GM12878 (cell line): ENCODE results near the gene S100A7. TPM values are rescaled to one million over a fixed set of nuclear protein-coding genes. Genes with fewer than 3 reads are reported as not detected.

ENCODE experiments used
- ATAC-seq: fragments of 200-7000 bp; cut with Tn5 transposase; 3 replicates; pipeline ENCODE4 v1.9.1; 2020; ENCODE audit warnings: mild to moderate bottlenecking, moderate library complexity
- BruUV-seq: library from RNA; stranded (reverse); fragments of 400-500 nt; replicated peaks from 2 replicates; lab custom pipeline; 2021; lab: Mats Ljungman, UMichigan
- CTCF ChIA-PET: fragments of 300-600 bp; sonication (Branson Sonifier 250); formaldehyde crosslinking; extraction: SDS; loops from one replicate; lab custom pipeline; 2021; ENCODE audit warnings: inconsistent platforms; lab: Yijun Ruan, JAX
- POLR2A ChIA-PET: fragments of 350-600 bp; formaldehyde crosslinking; extraction: SDS; loops from one replicate; lab custom pipeline; 2021; ENCODE audit warnings: inconsistent platforms; lab: Charles Lee
- RAD21 ChIA-PET: fragments of 300-600 bp; sonication (Branson Sonifier 250); formaldehyde crosslinking; loops from one replicate; lab custom pipeline; 2023; ENCODE audit warnings: antibody characterized with exemption; ENCODE audit not compliant: unreplicated experiment; lab: Charles Lee
- SMC1A ChIA-PET: fragments of 300-600 bp; sonication (Branson Sonifier 250); formaldehyde crosslinking; loops from one replicate; lab custom pipeline; 2023; ENCODE audit not compliant: unreplicated experiment, uncharacterized antibody; lab: Charles Lee
- DNase-seq: peaks from one replicate; pipeline ENCODE4 v3.0.0-alpha.2; 2011; ENCODE audit warnings: low read depth, low spot score
- FAIRE-seq: peaks from 3 replicates; lab custom pipeline; 2011; peaks lifted over from hg19 to GRCh38; lab: Jason Lieb, UNC
- H2AFZ ChIP-seq: 2 replicates; pipeline ENCODE4 v1.6.0; 2011; ENCODE audit warnings: low read depth, low read length, control low read depth; ENCODE audit not compliant: control insufficient read depth
- H3K27ac ChIP-seq: 2 replicates; pipeline ENCODE4 v1.5.1; 2011; ENCODE audit warnings: control low read depth; ENCODE audit not compliant: control insufficient read depth, insufficient read depth
- H3K27me3 ChIP-seq, 2 experiments: replicated peaks in 1 of 2; 2 replicates each; pipeline versions ENCODE4 v1.6.0 to v1.6.1; 2011; ENCODE audit warnings: low read length in 1 of 2; ENCODE audit not compliant: control insufficient read depth in 2 of 2, insufficient read depth in 2 of 2
- H3K36me3 ChIP-seq, 2 experiments: 2 replicates each; pipeline ENCODE4 v1.5.1; 2011; ENCODE audit warnings: low read length in 1 of 2; ENCODE audit not compliant: control insufficient read depth in 2 of 2, insufficient read depth in 2 of 2
- H3K4me1 ChIP-seq: 2 replicates; pipeline ENCODE4 v1.6.1; 2011; ENCODE audit warnings: mild to moderate bottlenecking, low read length, moderate library complexity, mixed read lengths; ENCODE audit not compliant: control insufficient read depth, insufficient read depth
- H3K4me2 ChIP-seq: 2 replicates; pipeline ENCODE4 v1.6.0; 2011; ENCODE audit warnings: control low read depth; ENCODE audit not compliant: control insufficient read depth, insufficient read depth
- H3K4me3 ChIP-seq: fragments of 200-600 bp; sonication (generic); 2 replicates; pipeline ENCODE4 v1.5.1; 2016
- H3K79me2 ChIP-seq: 2 replicates; pipeline ENCODE4 v1.6.0; 2011; ENCODE audit warnings: low read length; ENCODE audit not compliant: control insufficient read depth, insufficient read depth
- H3K9ac ChIP-seq: 2 replicates; pipeline ENCODE4 v1.8.0; 2011; ENCODE audit warnings: low read length, control low read depth, mixed read lengths; ENCODE audit not compliant: control insufficient read depth, insufficient read depth
- H3K9me3 ChIP-seq: replicated peaks from 3 replicates; pipeline ENCODE4 v1.5.1; 2011; ENCODE audit warnings: mild to moderate bottlenecking, low read length; ENCODE audit not compliant: control insufficient read depth, insufficient read depth
- H4K20me1 ChIP-seq: 2 replicates; pipeline ENCODE4 v1.6.0; 2011; ENCODE audit not compliant: control insufficient read depth, insufficient read depth
- BMI1 ChIP-seq: fragments of 450-650 bp; IDR thresholded peaks from 2 replicates; pipeline ENCODE4 v1.6.1; 2016; ENCODE audit warnings: mild to moderate bottlenecking, moderate library complexity, borderline replicate concordance
- ESRRA ChIP-seq: IDR thresholded peaks from 2 replicates; pipeline ENCODE4 v1.6.1; 2012; ENCODE audit warnings: mild to moderate bottlenecking, low read length, improper control_type of control experiment
- MLLT1 ChIP-seq: fragments of 450-650 bp; IDR thresholded peaks from 2 replicates; pipeline ENCODE4 v1.6.1; 2016; ENCODE audit warnings: mild to moderate bottlenecking
- NR2C2 ChIP-seq: IDR thresholded peaks from 2 replicates; pipeline ENCODE4 v1.6.1; 2011; ENCODE audit warnings: borderline replicate concordance, low read depth; ENCODE audit not compliant: control insufficient read depth, insufficient read length
- NR2F1 ChIP-seq: fragments of 450-650 bp; conservative IDR thresholded peaks from 2 replicates; pipeline ENCODE4 v1.6.1; 2017; ENCODE audit warnings: mild to moderate bottlenecking
- SMAD1 ChIP-seq: fragments of 450-650 bp; IDR thresholded peaks from 2 replicates; pipeline ENCODE4 v1.6.1; 2018; ENCODE audit warnings: mild to moderate bottlenecking, low read depth; ENCODE audit not compliant: partially characterized antibody
- ZBED1 ChIP-seq: IDR thresholded peaks from 2 replicates; pipeline ENCODE4 v1.6.1; 2016; ENCODE audit warnings: borderline replicate concordance
- ZNF217 ChIP-seq: fragments of 450-650 bp; IDR thresholded peaks from 2 replicates; pipeline ENCODE4 v1.6.1; 2017; ENCODE audit warnings: antibody characterized with exemption, mild to moderate bottlenecking
- WGBS: methylation state at CpG from one replicate; pipeline ENCODE4 v1.1.6; 2016; ENCODE audit warnings: low lambda C conversion rate; ENCODE audit not compliant: insufficient replicate concordance, insufficient coverage; ENCODE audit errors: missing lambda C conversion rate; 5-methylcytosine and 5-hydroxymethylcytosine counted together
- in situ Hi-C: fragments of 300-500 bp; cut with MboI; formaldehyde crosslinking; loops from 9 replicates; pipeline ENCODE4 v1.14.3; 2018; ENCODE audit warnings: mixed read lengths
- intact Hi-C: fragments of 100-400 bp; cut with micrococcal nuclease; formaldehyde crosslinking; loops from one replicate; pipeline ENCODE4 v1.14.2; 2022; ENCODE audit not compliant: unreplicated experiment
- polyA plus RNA-seq, 11 experiments: library from polyadenylated mRNA; depleted of rRNA in 4 of 11; unstranded in 6 of 11; stranded (reverse) in 5 of 11; fragments of >200 nt; fragmentation: Nextera tagmentation in 4 of 11; fragmentation: Illumina TruSeq in 1 of 11; extraction: Ambion mirVana in 4 of 11; extraction: Trizol in 1 of 11; gene quantifications; 1 replicate in 1 of 11; 2 replicates in 10 of 11; pipeline versions ENCODE4 v1.2.1 to v1.2.3, GENCODE V29; 2011 to 2016; ENCODE audit warnings: inconsistent platforms in 2 of 11, missing spikeins in 2 of 11, low read depth in 1 of 11
- total RNA-seq, 4 experiments: library from RNA; depleted of rRNA in 3 of 4; stranded (reverse); fragments of >200 nt in 3 of 4; fragmentation: Illumina TruSeq in 1 of 4; extraction: Trizol in 1 of 4; gene quantifications; 2 replicates each; pipeline versions ENCODE4 v1.2.1 to v1.2.3, GENCODE V29; 2013 to 2021
- TF ChIP-seq, protein P1 (sequence below): IDR thresholded peaks from 2 replicates; pipeline ENCODE4 v1.6.1; 2012; ENCODE audit warnings: low read depth, low read length, improper control_type of control experiment
- TF ChIP-seq, protein P2 (sequence below): fragments of 450-650 bp; formaldehyde crosslinking; IDR thresholded peaks from 2 replicates; pipeline ENCODE4 v1.4.0; 2020; ENCODE audit warnings: mild to moderate bottlenecking, moderate library complexity
- TF ChIP-seq, protein P3 (sequence below): fragments of 450-650 bp; IDR thresholded peaks from 2 replicates; pipeline ENCODE4 v1.6.1; 2014; ENCODE audit warnings: mild to moderate bottlenecking

Gene S100A7
- total and polyA plus RNA-seq, 10 of the 15 experiments (the other 5 are each of a cell fraction or from before 2014, with no cell fraction given): not detected

DNA sequence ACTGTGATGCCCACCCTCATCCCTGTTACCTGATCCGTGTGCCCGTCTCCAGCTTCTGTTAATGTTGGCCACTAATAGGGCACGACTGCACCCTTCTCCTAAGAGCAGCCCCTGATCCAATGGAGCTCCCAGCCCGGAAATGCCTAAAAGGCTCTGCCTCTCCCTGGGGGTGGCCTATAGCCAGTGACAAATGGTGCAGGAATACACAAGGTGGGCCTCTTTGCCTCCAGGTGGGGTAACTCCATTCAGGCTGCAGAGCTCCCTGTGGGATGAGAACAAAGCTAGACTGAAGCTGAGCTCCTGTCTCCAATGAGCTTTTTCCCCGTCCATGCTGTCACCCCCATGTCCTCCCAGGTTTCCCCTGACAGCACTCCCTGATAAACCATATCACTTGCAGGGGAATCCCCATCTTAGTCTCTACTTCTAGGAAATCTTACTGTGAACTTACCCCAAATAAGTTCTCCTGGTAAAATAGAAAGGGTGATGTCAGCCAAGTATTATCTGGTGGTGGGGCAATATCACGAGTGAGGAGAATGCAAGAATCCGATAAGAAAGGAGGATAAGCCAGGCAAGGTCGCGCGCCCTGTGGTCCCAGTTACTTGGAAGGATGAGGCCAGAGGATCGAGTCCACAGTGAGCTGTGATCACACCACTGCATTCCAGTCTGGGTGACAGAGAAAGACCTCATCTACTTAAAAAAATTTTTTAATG is 25.6 kb downstream of the S100A7 start:
- no peaks in the 10 kb centered on the region for H4K20me1 ChIP-seq
- H3K4me1 ChIP-seq: no peaks in the 10 kb centered on the region
- 28% methylated on average over 11 of the region's 11 CpGs for WGBS
- intact Hi-C loops: no loop called here
- DNase-seq (no peak), ATAC-seq (no peak), FAIRE-seq (no peak)
- peaks cover 0 to 1% of the 10 kb centered on the region in 2 experiments for H3K27me3 ChIP-seq
- no peaks in the 10 kb centered on the region for H3K79me2 ChIP-seq
- no peaks in the 10 kb centered on the region for H3K9me3 ChIP-seq
- SMC1A ChIA-PET: no interaction called here
- CTCF ChIA-PET: interaction anchor here (1.0 kb wide), 1 partner anchor 28 kb away, joined by 3 read pairs; no protein-coding TSS in a partner anchor
- in situ Hi-C loops: no loop called here
- BruUV-seq: no TSS peak
- H3K9ac ChIP-seq: no peak overlapping the region
- no peak overlapping the region for H3K4me2 ChIP-seq
- POLR2A ChIA-PET: no interaction called here
- no peaks in the 10 kb centered on the region for H3K36me3 ChIP-seq
- H2AFZ ChIP-seq: no peak overlapping the region
- RAD21 ChIA-PET: no interaction called here
- TF ChIP-seq ZBED1 (no peak), NR2F1 (no peak), ZNF217 (no peak), NR2C2 (no peak), MLLT1 (no peak), BMI1 (no peak), ESRRA (no peak), SMAD1 (no peak)
- TF ChIP-seq, protein P1, sequence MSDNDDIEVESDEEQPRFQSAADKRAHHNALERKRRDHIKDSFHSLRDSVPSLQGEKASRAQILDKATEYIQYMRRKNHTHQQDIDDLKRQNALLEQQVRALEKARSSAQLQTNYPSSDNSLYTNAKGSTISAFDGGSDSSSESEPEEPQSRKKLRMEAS: no peak
- TF ChIP-seq, protein P2, sequence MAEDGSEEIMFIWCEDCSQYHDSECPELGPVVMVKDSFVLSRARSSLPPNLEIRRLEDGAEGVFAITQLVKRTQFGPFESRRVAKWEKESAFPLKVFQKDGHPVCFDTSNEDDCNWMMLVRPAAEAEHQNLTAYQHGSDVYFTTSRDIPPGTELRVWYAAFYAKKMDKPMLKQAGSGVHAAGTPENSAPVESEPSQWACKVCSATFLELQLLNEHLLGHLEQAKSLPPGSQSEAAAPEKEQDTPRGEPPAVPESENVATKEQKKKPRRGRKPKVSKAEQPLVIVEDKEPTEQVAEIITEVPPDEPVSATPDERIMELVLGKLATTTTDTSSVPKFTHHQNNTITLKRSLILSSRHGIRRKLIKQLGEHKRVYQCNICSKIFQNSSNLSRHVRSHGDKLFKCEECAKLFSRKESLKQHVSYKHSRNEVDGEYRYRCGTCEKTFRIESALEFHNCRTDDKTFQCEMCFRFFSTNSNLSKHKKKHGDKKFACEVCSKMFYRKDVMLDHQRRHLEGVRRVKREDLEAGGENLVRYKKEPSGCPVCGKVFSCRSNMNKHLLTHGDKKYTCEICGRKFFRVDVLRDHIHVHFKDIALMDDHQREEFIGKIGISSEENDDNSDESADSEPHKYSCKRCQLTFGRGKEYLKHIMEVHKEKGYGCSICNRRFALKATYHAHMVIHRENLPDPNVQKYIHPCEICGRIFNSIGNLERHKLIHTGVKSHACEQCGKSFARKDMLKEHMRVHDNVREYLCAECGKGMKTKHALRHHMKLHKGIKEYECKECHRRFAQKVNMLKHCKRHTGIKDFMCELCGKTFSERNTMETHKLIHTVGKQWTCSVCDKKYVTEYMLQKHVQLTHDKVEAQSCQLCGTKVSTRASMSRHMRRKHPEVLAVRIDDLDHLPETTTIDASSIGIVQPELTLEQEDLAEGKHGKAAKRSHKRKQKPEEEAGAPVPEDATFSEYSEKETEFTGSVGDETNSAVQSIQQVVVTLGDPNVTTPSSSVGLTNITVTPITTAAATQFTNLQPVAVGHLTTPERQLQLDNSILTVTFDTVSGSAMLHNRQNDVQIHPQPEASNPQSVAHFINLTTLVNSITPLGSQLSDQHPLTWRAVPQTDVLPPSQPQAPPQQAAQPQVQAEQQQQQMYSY: no peak
- TF ChIP-seq, protein P3, sequence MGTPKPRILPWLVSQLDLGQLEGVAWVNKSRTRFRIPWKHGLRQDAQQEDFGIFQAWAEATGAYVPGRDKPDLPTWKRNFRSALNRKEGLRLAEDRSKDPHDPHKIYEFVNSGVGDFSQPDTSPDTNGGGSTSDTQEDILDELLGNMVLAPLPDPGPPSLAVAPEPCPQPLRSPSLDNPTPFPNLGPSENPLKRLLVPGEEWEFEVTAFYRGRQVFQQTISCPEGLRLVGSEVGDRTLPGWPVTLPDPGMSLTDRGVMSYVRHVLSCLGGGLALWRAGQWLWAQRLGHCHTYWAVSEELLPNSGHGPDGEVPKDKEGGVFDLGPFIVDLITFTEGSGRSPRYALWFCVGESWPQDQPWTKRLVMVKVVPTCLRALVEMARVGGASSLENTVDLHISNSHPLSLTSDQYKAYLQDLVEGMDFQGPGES: no peak
- TF ChIP-seq, all 136 proteins: peak for 0
- Histone ChIP-seq H3K27ac (no peak overlapping the region), H3K4me3 (no peak overlapping the region)
